ENCODE results near the gene ALPP.
"Not testable (repeated sequence)": the region's sequence is repeated elsewhere in the genome, so short reads cannot be mapped to it uniquely, and the experiment has no call there.

ALPP gene

GRCh38 chr2:232408269-232408668 lies 29.7 kb downstream of the ALPP start:
- H3K9me3 ChIP-seq (ENCODE audit: control insufficient read depth in 2 of 2, low read length in 2 of 2); H3K27ac ChIP-seq (ENCODE audit: low read depth in 2 of 2, low read length in 2 of 2); H3K4me1 ChIP-seq (ENCODE audit: control insufficient read depth in 2 of 2, insufficient read depth in 2 of 2, low read length in 2 of 2); H3K4me3 ChIP-seq (ENCODE audit: low read length in 2 of 2); H3K36me3 ChIP-seq (ENCODE audit: control insufficient read depth in 2 of 2, insufficient read depth in 2 of 2, low read length in 2 of 2); H3K27me3 ChIP-seq (ENCODE audit: control insufficient read depth in 2 of 2, insufficient read depth in 2 of 2, low read length in 2 of 2); H3K9ac ChIP-seq (ENCODE audit: low read depth in 1 of 2, low read length in 2 of 2): not testable (repeated sequence)

- H3K9ac ChIP-seq (ENCODE audit: low read depth in 1 of 2, low read length in 2 of 2); H3K27me3 ChIP-seq (ENCODE audit: control insufficient read depth in 2 of 2, insufficient read depth in 2 of 2, low read length in 2 of 2); H3K27ac ChIP-seq (ENCODE audit: low read depth in 2 of 2, low read length in 2 of 2); H3K4me1 ChIP-seq (ENCODE audit: control insufficient read depth in 2 of 2, insufficient read depth in 2 of 2, low read length in 2 of 2); H3K4me3 ChIP-seq (ENCODE audit: low read length in 2 of 2); H3K9me3 ChIP-seq (ENCODE audit: control insufficient read depth in 2 of 2, low read length in 2 of 2); H3K36me3 ChIP-seq (ENCODE audit: control insufficient read depth in 2 of 2, insufficient read depth in 2 of 2, low read length in 2 of 2): not testable (repeated sequence)
Observed at GRCh38 chr2:232409617-232410016, 31.1 kb downstream of the ALPP start.

- no peaks in the 10 kb centered on the region for H3K9me3 ChIP-seq (ENCODE audit: control insufficient read depth in 2 of 2, low read length in 2 of 2)
- H3K36me3 ChIP-seq (ENCODE audit: control insufficient read depth in 2 of 2, insufficient read depth in 2 of 2, low read length in 2 of 2) = no peaks in the 10 kb centered on the region
- no peak overlapping the region for H3K4me3 ChIP-seq (ENCODE audit: low read length in 2 of 2)
- no peak overlapping the region for H3K27ac ChIP-seq (ENCODE audit: low read depth in 2 of 2, low read length in 2 of 2)
- peaks cover 0 to 7% of the 10 kb centered on the region in 2 donors for H3K4me1 ChIP-seq (ENCODE audit: control insufficient read depth in 2 of 2, insufficient read depth in 2 of 2, low read length in 2 of 2)
- peaks cover 0 to 6% of the 10 kb centered on the region in 2 donors for H3K27me3 ChIP-seq (ENCODE audit: control insufficient read depth in 2 of 2, insufficient read depth in 2 of 2, low read length in 2 of 2)
- no peak overlapping the region for H3K9ac ChIP-seq (ENCODE audit: low read depth in 1 of 2, low read length in 2 of 2)
Observed at GRCh38 chr2:232410238-232410900, 31.8 kb downstream of the ALPP start.

- Histone ChIP-seq H3K4me3 (ENCODE audit: low read length in 2 of 2) (no peak overlapping the region), H3K27me3 (ENCODE audit: control insufficient read depth in 2 of 2, insufficient read depth in 2 of 2, low read length in 2 of 2) (peaks cover 6 to 9% of the 10 kb centered on the region in 2 donors), H3K27ac (ENCODE audit: low read depth in 2 of 2, low read length in 2 of 2) (no peak overlapping the region), H3K4me1 (ENCODE audit: control insufficient read depth in 2 of 2, insufficient read depth in 2 of 2, low read length in 2 of 2) (peaks cover 0 to 7% of the 10 kb centered on the region in 2 donors), H3K9ac (ENCODE audit: low read depth in 1 of 2, low read length in 2 of 2) (no peak overlapping the region), H3K9me3 (ENCODE audit: control insufficient read depth in 2 of 2, low read length in 2 of 2) (no peaks in the 10 kb centered on the region), H3K36me3 (ENCODE audit: control insufficient read depth in 2 of 2, insufficient read depth in 2 of 2, low read length in 2 of 2) (no peaks in the 10 kb centered on the region)
Observed at GRCh38 chr2:232411901-232412629, 33.5 kb downstream of the ALPP start.

- no peak overlapping the region for H3K9ac ChIP-seq (ENCODE audit: low read depth in 1 of 2, low read length in 2 of 2)
- no peak overlapping the region for H3K27ac ChIP-seq (ENCODE audit: low read depth in 2 of 2, low read length in 2 of 2)
- no peak overlapping the region for H3K4me3 ChIP-seq (ENCODE audit: low read length in 2 of 2)
- no peaks in the 10 kb centered on the region for H3K36me3 ChIP-seq (ENCODE audit: control insufficient read depth in 2 of 2, insufficient read depth in 2 of 2, low read length in 2 of 2)
- H3K4me1 ChIP-seq (ENCODE audit: control insufficient read depth in 2 of 2, insufficient read depth in 2 of 2, low read length in 2 of 2) = peaks cover 0 to 7% of the 10 kb centered on the region in 2 donors
- peaks cover 10 to 16% of the 10 kb centered on the region in 2 donors for H3K27me3 ChIP-seq (ENCODE audit: control insufficient read depth in 2 of 2, insufficient read depth in 2 of 2, low read length in 2 of 2)
- no peaks in the 10 kb centered on the region for H3K9me3 ChIP-seq (ENCODE audit: control insufficient read depth in 2 of 2, low read length in 2 of 2)
Observed at GRCh38 chr2:232412986-232413385, 34.4 kb downstream of the ALPP start.

GRCh38 chr2:232415138-232415690 lies 36.7 kb downstream of the ALPP start:
- Histone ChIP-seq H3K27me3 (ENCODE audit: control insufficient read depth in 2 of 2, insufficient read depth in 2 of 2, low read length in 2 of 2) (peaks cover 27 to 37% of the 10 kb centered on the region in 2 donors), H3K9ac (ENCODE audit: low read depth in 1 of 2, low read length in 2 of 2) (no peak overlapping the region), H3K9me3 (ENCODE audit: control insufficient read depth in 2 of 2, low read length in 2 of 2) (no peaks in the 10 kb centered on the region), H3K4me1 (ENCODE audit: control insufficient read depth in 2 of 2, insufficient read depth in 2 of 2, low read length in 2 of 2) (peaks cover 0 to 7% of the 10 kb centered on the region in 2 donors), H3K36me3 (ENCODE audit: control insufficient read depth in 2 of 2, insufficient read depth in 2 of 2, low read length in 2 of 2) (no peaks in the 10 kb centered on the region), H3K4me3 (ENCODE audit: low read length in 2 of 2) (no peak overlapping the region), H3K27ac (ENCODE audit: low read depth in 2 of 2, low read length in 2 of 2) (no peak overlapping the region)

- Histone ChIP-seq H3K9ac (ENCODE audit: low read depth in 1 of 2, low read length in 2 of 2) (no peak overlapping the region), H3K27me3 (ENCODE audit: control insufficient read depth in 2 of 2, insufficient read depth in 2 of 2, low read length in 2 of 2) (peaks cover 30 to 40% of the 10 kb centered on the region in 2 donors), H3K4me3 (ENCODE audit: low read length in 2 of 2) (no peak overlapping the region), H3K9me3 (ENCODE audit: control insufficient read depth in 2 of 2, low read length in 2 of 2) (no peaks in the 10 kb centered on the region), H3K27ac (ENCODE audit: low read depth in 2 of 2, low read length in 2 of 2) (no peak overlapping the region), H3K36me3 (ENCODE audit: control insufficient read depth in 2 of 2, insufficient read depth in 2 of 2, low read length in 2 of 2) (no peaks in the 10 kb centered on the region), H3K4me1 (ENCODE audit: control insufficient read depth in 2 of 2, insufficient read depth in 2 of 2, low read length in 2 of 2) (peaks cover 0 to 5% of the 10 kb centered on the region in 2 donors)
Observed at GRCh38 chr2:232415736-232416520, 37.4 kb downstream of the ALPP start.

- Histone ChIP-seq H3K4me1 (ENCODE audit: control insufficient read depth in 2 of 2, insufficient read depth in 2 of 2, low read length in 2 of 2) (peaks cover 0 to 5% of the 10 kb centered on the region in 2 donors), H3K27ac (ENCODE audit: low read depth in 2 of 2, low read length in 2 of 2) (no peak overlapping the region), H3K36me3 (ENCODE audit: control insufficient read depth in 2 of 2, insufficient read depth in 2 of 2, low read length in 2 of 2) (no peaks in the 10 kb centered on the region), H3K27me3 (ENCODE audit: control insufficient read depth in 2 of 2, insufficient read depth in 2 of 2, low read length in 2 of 2) (peaks cover 38 to 49% of the 10 kb centered on the region in 2 donors), H3K9me3 (ENCODE audit: control insufficient read depth in 2 of 2, low read length in 2 of 2) (no peaks in the 10 kb centered on the region), H3K9ac (ENCODE audit: low read depth in 1 of 2, low read length in 2 of 2) (no peak overlapping the region), H3K4me3 (ENCODE audit: low read length in 2 of 2) (no peak overlapping the region)
Observed at GRCh38 chr2:232416521-232417470, 38.2 kb downstream of the ALPP start.

- no peak overlapping the region for H3K4me3 ChIP-seq (ENCODE audit: low read length in 2 of 2)
- no peak overlapping the region for H3K27ac ChIP-seq (ENCODE audit: low read depth in 2 of 2, low read length in 2 of 2)
- peaks cover 38 to 49% of the 10 kb centered on the region in 2 donors for H3K27me3 ChIP-seq (ENCODE audit: control insufficient read depth in 2 of 2, insufficient read depth in 2 of 2, low read length in 2 of 2)
- H3K9ac ChIP-seq (ENCODE audit: low read depth in 1 of 2, low read length in 2 of 2) = no peak overlapping the region
- peaks cover 2 to 3% of the 10 kb centered on the region in 2 donors for H3K9me3 ChIP-seq (ENCODE audit: control insufficient read depth in 2 of 2, low read length in 2 of 2)
- peaks cover 0 to 5% of the 10 kb centered on the region in 2 donors for H3K4me1 ChIP-seq (ENCODE audit: control insufficient read depth in 2 of 2, insufficient read depth in 2 of 2, low read length in 2 of 2)
- H3K36me3 ChIP-seq (ENCODE audit: control insufficient read depth in 2 of 2, insufficient read depth in 2 of 2, low read length in 2 of 2) = no peaks in the 10 kb centered on the region
Observed at GRCh38 chr2:232417489-232417888, 38.9 kb downstream of the ALPP start.

Measured in mucosa of rectum (tissue), 2 donors.